GM12891 (cell line): Measurements from ENCODE around the gene SLC17A4. TPM values are rescaled to one million over a fixed set of nuclear protein-coding genes. Genes with fewer than 3 reads are reported as not detected.

ENCODE experiments used
- DNase-seq: peaks from one replicate; pipeline ENCODE4 v3.0.0; 2011; ENCODE audit warnings: low spot score; ENCODE audit not compliant: insufficient read length
- FAIRE-seq: peaks from 2 replicates; lab custom pipeline; 2011; peaks lifted over from hg19 to GRCh38; lab: Jason Lieb, UNC
- PAX5 ChIP-seq: IDR thresholded peaks from 2 replicates; pipeline ENCODE4 v1.6.1; 2011; ENCODE audit warnings: low read length, moderate library complexity, mild to moderate bottlenecking; ENCODE audit not compliant: insufficient read depth, severe bottlenecking
- POLR2A ChIP-seq: IDR thresholded peaks from 2 replicates; pipeline ENCODE4 v1.6.1; 2011; ENCODE audit warnings: low read depth, low read length, control low read depth
- POLR2AphosphoS5 ChIP-seq: IDR thresholded peaks from 2 replicates; pipeline ENCODE4 v1.6.1; 2011; ENCODE audit warnings: low read depth, low read length, control low read depth
- POU2F2 ChIP-seq: IDR thresholded peaks from 2 replicates; pipeline ENCODE4 v1.6.1; 2011; ENCODE audit warnings: low read depth, mild to moderate bottlenecking, control low read depth, low read length, moderate library complexity
- SPI1 ChIP-seq: IDR thresholded peaks from 2 replicates; pipeline ENCODE4 v1.6.1; 2011; ENCODE audit warnings: low read depth, low read length, control low read depth
- TAF1 ChIP-seq: IDR thresholded peaks from 2 replicates; pipeline ENCODE4 v1.6.1; 2011; ENCODE audit warnings: low read depth, low read length, control low read depth
- polyA plus RNA-seq: library from polyadenylated mRNA; unstranded; fragments of >200 nt; gene quantifications from one replicate; pipeline ENCODE4 v1.2.1, GENCODE V29; 2012; ENCODE audit warnings: low read depth, missing spikeins, inconsistent platforms; ENCODE audit not compliant: missing spikeins

Gene SLC17A4, protein sequence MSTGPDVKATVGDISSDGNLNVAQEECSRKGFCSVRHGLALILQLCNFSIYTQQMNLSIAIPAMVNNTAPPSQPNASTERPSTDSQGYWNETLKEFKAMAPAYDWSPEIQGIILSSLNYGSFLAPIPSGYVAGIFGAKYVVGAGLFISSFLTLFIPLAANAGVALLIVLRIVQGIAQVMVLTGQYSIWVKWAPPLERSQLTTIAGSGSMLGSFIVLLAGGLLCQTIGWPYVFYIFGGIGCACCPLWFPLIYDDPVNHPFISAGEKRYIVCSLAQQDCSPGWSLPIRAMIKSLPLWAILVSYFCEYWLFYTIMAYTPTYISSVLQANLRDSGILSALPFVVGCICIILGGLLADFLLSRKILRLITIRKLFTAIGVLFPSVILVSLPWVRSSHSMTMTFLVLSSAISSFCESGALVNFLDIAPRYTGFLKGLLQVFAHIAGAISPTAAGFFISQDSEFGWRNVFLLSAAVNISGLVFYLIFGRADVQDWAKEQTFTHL
- polyA plus RNA-seq, result 0.03 TPM

GRCh38 chr6:25754535-25754934 lies at the start of gene SLC17A4:
SLC17A4 (plus strand) TSS chr6:25754742; CDS start chr6:25761963, 7,221 bp downstream.
- FAIRE-seq (no peak), DNase-seq (no peak)
- TF ChIP-seq POU2F2 (no peak), POLR2A (no peak), PAX5 (no peak), SPI1 (no peak), POLR2AphosphoS5 (no peak), TAF1 (no peak)

DNA sequence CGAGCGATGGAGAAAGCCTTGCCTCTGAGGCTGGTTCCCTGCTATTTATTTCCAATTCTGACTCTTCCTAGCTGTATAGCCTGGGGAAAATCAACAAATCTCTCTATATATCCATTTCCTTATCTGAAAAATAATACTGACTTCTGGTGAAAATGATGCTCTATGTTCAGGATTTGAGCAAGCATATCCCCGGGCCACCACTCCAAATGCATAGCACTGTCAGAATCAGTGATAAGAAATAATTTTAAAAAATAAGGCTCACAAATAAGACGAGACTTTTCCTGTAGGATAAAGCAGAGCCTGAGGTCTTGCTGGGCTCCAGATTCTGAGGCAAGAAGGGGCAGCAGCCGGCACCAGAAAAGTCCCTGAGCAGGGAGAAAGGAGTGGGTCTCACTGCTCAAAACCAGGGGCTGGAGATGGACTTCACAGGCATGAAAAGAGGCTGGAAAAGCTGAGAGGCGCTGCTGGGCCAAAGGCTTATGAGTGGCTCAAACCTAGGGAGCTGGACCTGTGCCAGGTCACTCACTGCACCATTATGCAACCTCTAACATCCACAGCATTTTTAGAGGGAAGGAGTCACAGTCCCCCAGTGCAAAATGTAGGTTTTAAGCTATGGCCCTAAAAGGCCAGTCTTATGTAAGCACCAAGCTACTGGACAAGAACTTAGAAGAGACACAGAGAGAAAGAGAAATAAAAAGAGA lies 48.1 kb upstream of the SLC17A4 start:
- TF ChIP-seq POLR2AphosphoS5 (no peak), SPI1 (no peak), TAF1 (no peak)
- no peak for FAIRE-seq
- no peak for DNase-seq

DNA sequence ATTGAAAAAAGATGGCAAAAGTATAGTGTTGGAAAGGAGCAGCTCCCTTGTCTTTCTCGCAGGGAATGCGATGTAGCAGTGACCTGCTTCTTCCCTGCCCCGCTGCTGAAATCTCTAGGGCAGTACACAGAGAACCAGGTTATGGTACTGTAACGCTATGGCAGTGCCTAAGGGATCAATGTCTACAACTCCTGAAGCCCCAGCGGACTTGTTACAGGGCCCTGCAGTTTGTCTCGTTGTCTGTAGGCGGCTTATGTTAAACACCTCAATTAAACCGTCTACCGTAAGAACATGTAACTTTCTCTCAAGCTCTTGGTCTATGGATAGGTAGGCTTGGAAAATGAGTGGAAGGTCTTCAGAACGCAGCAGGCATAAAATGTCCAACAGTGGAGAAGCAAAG lies 44.8 kb upstream of the SLC17A4 start:
- DNase-seq (no peak), FAIRE-seq (no peak)
- TF ChIP-seq POLR2A (no peak), POLR2AphosphoS5 (no peak), SPI1 (no peak), POU2F2 (no peak), PAX5 (no peak), TAF1 (no peak)

GRCh38 chr6:25710287-25710686 lies 44.3 kb upstream of the SLC17A4 start:
- TF ChIP-seq TAF1 (no peak), SPI1 (no peak), PAX5 (no peak), POU2F2 (no peak), POLR2AphosphoS5 (no peak), POLR2A (no peak)
- DNase-seq (no peak), FAIRE-seq (no peak)

- TF ChIP-seq POU2F2 (no peak), SPI1 (no peak), POLR2A (no peak), PAX5 (no peak), POLR2AphosphoS5 (no peak), TAF1 (no peak)
- FAIRE-seq (no peak), DNase-seq (no peak)
These were observed 40.7 kb upstream of the SLC17A4 start for GRCh38 chr6:25713824-25714223.

DNA sequence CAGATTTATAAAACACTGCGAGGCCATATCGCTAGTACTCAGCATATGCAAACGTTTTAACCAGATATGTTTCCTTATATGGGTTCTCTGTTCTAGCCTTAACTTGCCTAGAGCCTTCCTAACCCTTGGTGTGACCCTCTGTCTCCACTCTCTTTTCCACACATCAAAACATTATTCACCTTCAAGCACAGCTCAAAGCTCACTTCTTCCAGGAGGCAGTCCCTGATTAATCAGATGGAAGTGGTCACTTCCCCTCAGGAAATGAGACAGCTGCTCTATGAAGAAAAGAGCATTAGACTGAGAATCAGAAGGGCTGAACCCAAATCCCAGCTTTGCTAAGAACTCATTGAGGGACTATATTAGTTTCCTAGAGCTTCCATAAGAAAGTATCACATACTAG lies 39.8 kb upstream of the SLC17A4 start:
- no peak for FAIRE-seq
- TF ChIP-seq POLR2AphosphoS5 (no peak), POLR2A (no peak), TAF1 (no peak), SPI1 (no peak), PAX5 (no peak), POU2F2 (no peak)
- no peak for DNase-seq

- TF ChIP-seq SPI1, result no peak
- TF ChIP-seq POLR2A, result no peak
- TF ChIP-seq PAX5, result no peak
- TF ChIP-seq POU2F2, result no peak
- TF ChIP-seq POLR2AphosphoS5, result no peak
- no peak for TF ChIP-seq TAF1
- no peak for FAIRE-seq
- DNase-seq, result no peak
These were observed 38.7 kb upstream of the SLC17A4 start for GRCh38 chr6:25715794-25716193.

- TF ChIP-seq PAX5 (no peak), POU2F2 (no peak)
- FAIRE-seq, result no peak
- DNase-seq, result no peak
These were observed 36.4 kb upstream of the SLC17A4 start for GRCh38 chr6:25717866-25718740.

- no peak for DNase-seq
- FAIRE-seq, result no peak
- TF ChIP-seq PAX5 (no peak), SPI1 (no peak), POLR2AphosphoS5 (no peak), TAF1 (no peak), POU2F2 (no peak), POLR2A (no peak)
These were observed 28.2 kb upstream of the SLC17A4 start for GRCh38 chr6:25726122-25726911.
